Head of caudate nucleus (tissue), 42 donors: ENCODE measurements around the gene NDUFA11.
A peak's percentile ranks its signal among the peaks of the same experiment; 100 is the strongest.
"Not testable (repeated sequence)": the region's sequence is repeated elsewhere in the genome, so short reads cannot be mapped to it uniquely, and the experiment has no call there.

Experiments used
- DNase-seq, 42 donors: peaks; one replicate each; pipeline versions ENCODE4 v3.0.0 to v3.0.0-alpha.2; 2020 to 2021; ENCODE audit warnings: mixed read lengths in 7 of 42
- intact Hi-C: fragments of 100-400 bp; cut with DNase I; formaldehyde crosslinking; loops from one replicate; pipeline ENCODE4 v1.15.0; 2022

NDUFA11 gene

DNA sequence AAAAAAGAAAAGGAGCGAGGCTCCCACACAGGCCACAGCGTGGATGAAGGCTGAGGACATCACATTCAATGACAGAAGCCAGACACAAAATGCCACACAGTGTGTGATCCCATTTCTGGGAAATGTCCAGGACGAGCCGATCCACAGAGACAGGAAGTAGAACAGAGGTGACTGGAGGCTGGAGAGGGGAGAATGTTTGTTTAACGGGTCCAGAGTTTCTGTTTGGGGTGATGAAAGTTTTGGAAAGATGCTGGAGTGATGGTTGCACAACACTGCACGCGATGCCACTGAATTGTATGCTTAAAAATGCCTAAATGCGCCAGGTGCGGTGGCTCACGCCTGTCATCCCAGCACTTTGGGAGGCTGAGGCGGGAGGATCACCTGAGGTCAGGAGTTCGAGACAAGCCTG, 32.6 kb downstream of the NDUFA11 start:
- no peak for DNase-seq
- intact Hi-C loops = no loop called here

DNA sequence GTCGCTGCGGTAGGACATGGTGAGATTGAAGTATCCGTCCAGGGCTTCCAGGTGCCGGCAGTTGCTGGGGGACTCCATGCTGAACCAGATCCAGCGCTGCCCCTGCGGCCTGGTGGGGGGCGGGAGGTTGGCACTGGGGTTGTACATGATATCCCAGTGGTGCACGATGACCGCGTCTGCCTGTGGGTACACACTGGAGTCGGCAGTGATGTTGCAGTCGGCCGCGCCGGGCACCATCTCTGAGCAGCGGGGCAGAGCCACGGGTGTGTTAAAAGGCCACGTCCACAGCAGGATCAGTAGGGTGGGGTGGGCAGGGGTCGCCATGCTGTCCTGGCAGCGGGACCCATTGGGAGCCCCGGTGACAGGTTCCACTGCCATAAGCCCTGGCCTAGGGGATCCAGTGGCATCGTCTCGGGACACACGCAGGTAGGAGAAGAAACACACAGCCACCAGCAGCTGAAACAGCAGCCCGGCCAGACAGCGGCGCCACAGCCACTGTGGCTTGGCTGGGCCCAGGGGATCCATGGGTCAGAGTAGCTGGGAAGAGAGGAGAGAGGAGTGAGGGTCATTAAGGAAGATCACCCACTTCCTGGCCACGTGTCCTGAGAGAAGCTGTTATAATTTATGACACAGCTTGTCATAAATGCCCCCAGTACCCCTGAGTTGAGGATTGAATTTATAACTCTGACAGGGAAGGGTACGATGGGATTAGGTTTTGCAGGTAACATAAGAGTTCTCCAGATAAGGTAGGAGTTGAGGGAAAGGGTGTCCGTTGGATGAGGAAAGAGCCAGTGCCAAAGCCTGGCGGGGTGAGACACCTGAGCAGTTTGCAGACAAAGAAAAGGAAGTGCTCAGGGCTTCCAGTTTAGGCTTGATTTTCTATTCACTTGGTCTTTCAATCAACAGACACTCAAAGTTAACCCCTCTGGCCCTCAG, 36.1 kb downstream of the NDUFA11 start:
- intact Hi-C loops = no loop called here
- no peak for DNase-seq

DNA sequence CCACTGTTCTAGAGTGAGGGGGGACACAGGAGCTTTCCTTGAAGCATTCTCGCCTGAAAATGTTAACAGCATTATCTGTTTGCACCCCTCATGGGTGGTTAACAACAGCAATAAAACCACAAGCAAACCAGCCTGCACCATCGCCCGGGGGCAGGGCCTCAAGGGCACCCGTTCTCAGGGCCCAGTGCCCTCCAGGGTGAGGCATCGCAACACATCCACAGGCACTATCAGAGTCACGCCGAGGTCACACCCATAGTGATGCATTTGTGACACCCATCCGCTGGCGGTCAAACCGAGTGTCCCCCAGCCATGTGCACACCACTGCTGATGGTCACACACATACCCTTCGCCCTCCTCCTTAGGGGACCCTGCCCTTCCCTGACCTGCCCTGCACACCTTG, 37.8 kb downstream of the NDUFA11 start:
- DNase-seq = no peak
- intact Hi-C loops = no loop called here

DNA sequence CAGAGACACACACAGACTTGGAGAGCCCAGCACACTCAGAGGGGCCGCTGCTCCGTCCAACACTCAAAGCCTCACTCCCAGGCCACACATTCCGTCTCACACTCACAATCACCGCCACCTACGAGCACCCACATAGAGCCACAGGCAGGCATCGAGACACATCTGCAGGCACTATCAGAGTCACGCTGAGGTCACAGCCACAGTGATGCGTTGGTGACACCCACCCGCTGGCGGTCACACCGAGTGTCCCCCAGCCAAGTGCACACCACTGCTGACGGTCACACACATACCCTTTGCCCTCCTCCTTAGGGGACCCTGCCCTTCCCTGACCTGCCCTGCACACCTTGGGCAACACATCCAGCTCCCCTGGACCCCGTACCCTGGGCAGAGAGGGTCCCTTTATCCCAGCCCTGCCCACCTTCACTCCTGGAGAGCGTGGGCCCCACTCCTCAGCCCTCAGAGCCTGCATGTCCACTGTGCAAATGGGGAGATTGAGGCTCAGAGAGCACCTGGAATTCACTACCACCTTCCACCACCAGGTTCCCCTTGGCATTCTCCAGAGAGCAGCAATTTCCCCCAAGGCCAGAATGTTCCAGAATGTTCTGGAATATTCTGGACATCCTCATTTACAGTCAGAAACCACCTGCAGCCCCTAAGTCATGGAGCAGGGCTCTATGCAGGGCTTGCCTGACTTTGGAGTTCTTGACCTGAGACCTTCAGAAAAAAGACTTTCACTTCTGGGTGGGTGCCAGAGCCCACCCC, 38.7 kb downstream of the NDUFA11 start:
- intact Hi-C loops = no loop called here
- DNase-seq = no peak

DNA sequence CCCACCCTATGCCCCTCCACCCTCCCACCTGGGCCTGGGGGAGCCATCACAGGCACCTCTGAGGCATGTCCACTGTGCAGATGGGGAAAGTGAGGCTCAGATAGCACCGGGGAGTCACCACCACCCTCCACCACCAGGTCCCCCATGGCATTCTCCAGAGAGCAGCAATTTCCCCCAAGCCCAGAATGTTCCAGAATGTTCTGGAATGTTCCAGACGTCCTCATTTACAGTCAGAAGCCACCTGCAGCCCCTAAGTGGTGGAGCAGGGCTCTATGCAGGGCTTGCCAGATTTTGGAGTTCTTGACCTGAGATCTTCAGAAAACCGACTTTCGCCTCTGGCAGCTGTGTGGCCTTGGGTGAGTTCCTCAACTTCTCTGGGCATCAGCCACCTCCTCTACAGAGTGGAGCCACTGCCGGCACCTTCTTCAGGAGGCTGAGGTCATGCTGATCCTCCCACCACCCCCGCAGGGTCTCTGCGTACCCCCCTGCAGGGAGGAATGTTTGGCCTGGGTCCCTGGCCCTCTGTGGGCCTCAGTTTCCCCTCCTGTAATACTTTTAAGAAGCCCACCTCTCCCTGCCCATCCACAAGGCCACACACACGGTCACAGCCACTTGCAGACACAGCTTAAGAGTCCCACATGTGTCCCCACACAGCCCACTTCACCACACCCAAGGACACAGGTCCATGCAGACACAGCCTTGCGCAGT, 39.4 kb downstream of the NDUFA11 start:
- no peak for DNase-seq
- intact Hi-C loops = no loop called here

DNA sequence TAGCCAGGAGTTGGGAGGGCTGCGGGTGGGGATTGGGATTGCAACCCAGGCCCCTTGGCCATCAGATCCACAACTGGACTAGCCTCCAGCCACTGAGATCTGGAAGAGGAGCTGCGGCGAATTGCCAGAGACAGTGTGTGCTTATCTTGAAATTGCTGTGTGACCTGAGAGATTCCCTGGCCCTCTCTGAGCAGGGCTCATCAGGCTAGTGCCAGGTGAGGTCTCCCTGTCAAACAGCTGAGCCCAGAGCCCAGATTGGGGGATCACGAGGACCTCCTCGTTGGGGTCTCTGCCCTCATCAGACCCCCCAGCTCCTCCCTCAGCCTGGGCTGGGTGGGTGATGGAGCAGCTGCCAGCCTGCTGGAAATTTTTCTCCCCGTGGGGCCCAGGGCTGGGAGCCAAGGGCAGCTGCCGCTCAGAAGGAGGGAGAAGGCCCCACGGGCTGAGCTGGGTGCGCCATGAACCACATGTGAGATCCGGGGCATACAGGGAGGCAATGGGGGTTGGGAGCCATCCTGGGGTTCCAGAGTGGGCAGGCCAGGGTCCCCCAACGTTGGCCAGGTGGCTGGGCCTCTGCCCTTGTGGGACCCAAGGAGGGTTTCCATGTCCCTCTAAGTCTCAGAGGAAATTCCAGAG, 40.4 kb downstream of the NDUFA11 start:
- intact Hi-C loops = no loop called here
- DNase-seq = no peak

DNA sequence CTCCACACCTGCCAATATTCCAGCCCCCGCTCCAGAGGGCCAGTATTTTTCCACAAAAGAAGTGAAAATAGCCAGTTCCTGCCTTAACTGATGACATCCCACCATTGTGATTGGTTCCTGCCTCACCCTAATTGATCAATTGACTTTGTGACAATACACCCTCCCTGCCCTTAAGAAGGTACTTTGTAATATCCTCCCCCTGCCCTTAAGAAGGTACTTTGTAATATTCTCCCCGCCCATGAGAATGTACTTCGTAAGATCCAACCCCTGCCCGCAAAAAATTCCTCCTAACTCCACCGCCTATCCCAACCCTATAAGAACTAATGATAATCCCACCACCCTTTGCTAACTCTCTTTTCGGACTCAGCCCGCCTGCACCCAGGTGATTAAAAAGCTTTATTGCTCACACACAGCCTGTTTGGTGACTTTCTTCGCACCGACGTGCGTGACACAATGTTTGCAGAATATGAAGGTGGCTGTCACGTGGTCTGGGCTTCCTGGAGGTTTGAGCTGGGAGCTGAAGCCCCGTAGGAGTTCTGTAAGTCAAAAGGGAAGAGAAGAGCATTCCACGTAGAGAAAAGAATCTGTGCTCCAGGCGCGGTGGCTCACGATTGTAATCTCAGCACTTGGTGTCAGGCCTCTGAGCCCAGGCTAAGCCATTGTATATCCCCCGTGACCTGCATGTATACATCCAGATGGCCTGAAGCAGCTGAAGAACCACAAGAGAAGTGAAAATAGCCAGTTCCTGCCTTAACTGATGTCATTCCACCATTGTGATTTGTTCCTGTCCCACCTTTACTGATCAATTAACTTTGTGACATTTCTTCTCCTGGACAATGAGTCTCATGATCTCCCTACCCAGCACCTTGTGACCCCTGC, 46.1 kb downstream of the NDUFA11 start:
- DNase-seq = peak in 2 of 42 donors; percentile 10 to 44

DNA sequence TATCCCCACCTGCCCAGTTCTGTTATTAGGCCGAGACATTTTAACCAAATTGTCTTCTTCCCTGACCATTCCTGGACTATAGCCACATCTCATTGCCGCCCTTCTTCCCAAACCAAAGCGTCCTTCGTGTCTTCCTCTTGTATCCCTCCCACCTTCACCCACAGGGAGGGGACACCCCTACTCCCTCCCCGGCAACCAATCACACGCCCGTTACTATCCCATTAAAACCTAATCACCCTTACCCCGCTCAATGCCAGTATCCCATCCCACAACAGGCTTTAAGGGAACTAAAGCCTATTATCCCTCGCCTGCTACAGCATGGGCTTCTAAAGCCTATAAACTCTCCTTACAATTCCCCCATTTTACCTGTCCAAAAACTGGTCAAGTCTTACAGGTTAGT, 48.4 kb downstream of the NDUFA11 start:
- intact Hi-C loops, DNase-seq: not testable (repeated sequence)

More for the DNA sequence above, 46.1 kb downstream of the NDUFA11 start:
- intact Hi-C loops = no loop called here

DNA sequence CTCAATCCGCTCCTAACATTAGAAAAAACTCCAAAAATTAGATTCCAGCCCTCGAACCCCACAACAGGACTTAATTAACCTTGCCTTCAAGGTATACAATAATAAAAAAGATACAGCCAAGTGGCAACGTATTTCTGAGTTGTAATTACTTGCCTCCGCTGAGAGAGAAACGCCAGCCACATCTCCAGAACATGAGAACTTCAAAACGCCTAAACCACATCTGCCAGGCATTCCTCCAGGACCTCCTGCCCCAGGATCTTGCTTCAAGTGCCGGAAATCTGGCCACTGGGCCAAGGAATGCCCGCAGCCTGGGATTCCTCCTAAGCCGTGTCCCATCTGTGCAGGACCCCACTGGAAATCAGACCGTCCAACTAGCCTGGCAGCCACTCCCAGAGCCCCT, 49.5 kb downstream of the NDUFA11 start:
- intact Hi-C loops, DNase-seq: not testable (repeated sequence)

DNA sequence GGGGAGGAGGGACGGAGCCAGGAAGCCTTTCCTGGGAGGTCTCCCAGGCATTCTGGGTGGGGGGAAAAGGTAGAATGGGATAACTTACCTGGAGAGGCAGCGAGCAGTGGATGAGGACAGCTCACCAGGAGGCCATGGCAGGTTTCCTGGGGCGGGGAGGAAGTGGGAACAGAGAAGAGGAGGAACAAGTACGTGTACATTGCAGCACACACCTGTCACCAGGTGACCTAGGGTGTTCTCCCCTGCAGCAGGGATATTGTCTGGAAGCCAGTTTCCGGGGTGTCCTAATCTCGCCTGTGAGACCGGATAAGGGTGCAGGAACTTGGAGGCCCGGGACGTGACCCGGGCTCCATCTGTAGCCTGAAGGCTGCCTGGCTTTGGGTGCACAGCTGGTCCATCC, 52.3 kb downstream of the NDUFA11 start, which contains the start of gene FUT3:
Gene FUT3 (minus strand): TSS at position 148 of the 400 bp plus-strand sequence.
- DNase-seq = no peak
- intact Hi-C loops = no loop called here

DNA sequence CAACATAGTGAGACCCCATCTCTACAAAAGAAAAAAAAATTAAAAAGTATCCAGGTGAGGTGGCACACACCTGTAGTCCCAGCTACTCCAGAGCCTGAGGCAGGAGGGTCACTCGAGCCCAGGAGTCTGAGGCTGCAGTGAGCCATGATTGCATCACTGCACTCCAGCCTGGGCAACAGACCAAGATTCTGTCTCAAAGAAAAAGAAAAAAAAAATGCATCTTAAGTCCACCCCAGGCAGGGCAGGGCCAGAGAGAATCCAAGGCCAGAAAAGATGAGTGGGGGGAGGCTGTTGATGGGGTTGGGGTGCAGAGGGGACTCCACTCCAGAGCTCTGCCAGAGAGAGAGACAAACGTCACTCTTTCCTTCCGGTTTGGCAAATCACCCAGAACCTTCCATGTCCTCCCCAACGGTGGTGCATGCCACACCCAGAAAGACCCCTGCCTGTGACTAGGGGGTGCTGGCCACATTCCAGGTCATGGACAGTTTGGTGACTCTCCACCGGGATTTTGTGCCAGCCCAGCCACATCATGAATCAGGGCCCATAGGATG, 52.8 kb downstream of the NDUFA11 start:
- intact Hi-C loops = no loop called here
- DNase-seq = peak in 5 of 42 donors; percentile 11 to 47 (median 13)

DNA sequence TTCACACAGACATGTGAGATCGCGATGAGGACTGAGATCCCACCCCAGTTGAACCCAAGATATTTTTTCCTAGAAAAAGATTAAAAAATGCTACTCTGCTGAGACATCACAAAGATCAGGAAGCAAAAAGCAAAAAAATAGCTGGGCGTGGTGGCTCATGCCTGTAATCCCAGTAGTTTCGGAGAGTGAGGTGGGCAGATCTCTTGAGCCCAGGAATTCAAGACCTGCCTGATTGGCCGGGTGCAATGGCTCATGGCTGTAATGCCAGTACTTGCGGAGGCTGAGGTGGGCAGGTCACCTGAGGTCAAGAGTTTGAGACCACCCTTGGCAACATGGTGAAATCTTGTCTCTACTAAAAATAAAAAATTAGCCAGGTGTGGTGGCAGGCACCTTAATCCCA, 53.4 kb downstream of the NDUFA11 start:
- DNase-seq = no peak
- intact Hi-C loops = no loop called here

DNA sequence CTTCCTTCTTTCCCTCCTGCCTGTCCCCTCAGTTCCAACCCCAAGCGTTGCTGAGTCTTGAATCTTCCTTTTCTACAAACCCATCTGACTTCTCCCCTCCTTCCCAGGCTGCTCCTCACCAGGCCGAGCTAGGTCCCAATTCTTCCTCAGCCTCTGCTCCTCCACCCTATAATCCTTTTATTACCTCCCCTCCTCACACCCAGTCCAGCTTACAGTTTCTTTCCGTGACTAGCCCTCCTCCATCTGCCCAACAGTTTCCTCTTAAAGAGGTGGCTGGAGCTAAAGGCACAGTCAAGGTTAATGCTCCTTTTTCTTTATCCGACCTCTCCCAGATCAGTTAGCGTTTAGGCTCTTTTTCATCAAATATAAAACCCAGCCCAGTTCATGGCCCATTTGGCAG, 55.0 kb downstream of the NDUFA11 start:
- DNase-seq, intact Hi-C loops: not testable (repeated sequence)

DNA sequence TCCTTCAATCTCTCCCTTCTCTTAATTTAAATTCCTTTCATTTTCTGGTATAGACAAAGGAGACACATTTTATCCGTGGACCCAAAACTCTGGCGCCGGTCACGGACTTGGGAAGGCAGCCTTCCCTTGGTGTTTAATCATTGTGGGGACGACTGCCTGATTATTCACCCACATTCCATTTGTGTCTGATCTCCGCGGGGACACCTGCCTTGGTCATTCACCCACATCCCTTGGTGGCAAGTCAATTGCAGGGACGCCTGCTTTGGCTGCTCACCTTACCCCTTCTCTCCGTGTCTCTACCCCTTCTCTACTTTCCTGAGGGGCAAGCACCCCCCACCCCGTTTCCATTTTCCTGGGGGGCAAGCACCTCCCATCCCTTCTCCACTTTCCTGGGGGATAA, 55.7 kb downstream of the NDUFA11 start:
- intact Hi-C loops, DNase-seq: not testable (repeated sequence)
